ENCODE results near the gene SLC12A9.

DNA sequence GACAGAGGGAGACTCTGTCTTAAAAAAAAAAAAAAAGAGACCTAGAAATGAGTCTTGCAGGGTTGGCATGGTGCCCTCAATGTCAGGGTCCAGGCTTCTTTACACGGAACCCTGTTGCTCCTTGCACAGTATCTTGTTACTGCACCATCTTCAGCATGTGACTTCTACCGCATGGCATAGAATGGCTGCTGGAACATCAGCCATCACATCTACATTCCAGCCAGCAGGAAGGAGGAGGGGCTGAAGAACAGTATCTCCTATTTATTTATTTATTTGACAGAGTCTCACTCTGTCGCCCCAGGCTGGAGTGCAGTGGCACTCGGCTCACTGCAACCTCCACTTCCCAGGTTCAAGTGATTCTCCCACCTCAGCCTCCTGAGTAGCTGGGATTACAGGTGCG, 46.9 kb downstream of the SLC12A9 start:
- TF ChIP-seq EP300 (IDR thresholded peaks at IDR 0.05; ENCODE audit: borderline replicate concordance) (no peak), FOXM1 (IDR thresholded peaks at IDR 0.05; ENCODE audit: borderline replicate concordance, low read depth) (no peak), RAD21 (IDR thresholded peaks at IDR 0.05; ENCODE audit: low read depth) (no peak)
- TF ChIP-seq, protein P1, sequence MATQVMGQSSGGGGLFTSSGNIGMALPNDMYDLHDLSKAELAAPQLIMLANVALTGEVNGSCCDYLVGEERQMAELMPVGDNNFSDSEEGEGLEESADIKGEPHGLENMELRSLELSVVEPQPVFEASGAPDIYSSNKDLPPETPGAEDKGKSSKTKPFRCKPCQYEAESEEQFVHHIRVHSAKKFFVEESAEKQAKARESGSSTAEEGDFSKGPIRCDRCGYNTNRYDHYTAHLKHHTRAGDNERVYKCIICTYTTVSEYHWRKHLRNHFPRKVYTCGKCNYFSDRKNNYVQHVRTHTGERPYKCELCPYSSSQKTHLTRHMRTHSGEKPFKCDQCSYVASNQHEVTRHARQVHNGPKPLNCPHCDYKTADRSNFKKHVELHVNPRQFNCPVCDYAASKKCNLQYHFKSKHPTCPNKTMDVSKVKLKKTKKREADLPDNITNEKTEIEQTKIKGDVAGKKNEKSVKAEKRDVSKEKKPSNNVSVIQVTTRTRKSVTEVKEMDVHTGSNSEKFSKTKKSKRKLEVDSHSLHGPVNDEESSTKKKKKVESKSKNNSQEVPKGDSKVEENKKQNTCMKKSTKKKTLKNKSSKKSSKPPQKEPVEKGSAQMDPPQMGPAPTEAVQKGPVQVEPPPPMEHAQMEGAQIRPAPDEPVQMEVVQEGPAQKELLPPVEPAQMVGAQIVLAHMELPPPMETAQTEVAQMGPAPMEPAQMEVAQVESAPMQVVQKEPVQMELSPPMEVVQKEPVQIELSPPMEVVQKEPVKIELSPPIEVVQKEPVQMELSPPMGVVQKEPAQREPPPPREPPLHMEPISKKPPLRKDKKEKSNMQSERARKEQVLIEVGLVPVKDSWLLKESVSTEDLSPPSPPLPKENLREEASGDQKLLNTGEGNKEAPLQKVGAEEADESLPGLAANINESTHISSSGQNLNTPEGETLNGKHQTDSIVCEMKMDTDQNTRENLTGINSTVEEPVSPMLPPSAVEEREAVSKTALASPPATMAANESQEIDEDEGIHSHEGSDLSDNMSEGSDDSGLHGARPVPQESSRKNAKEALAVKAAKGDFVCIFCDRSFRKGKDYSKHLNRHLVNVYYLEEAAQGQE (IDR thresholded peaks at IDR 0.05; ENCODE audit: low read depth), result no peak
- TF ChIP-seq, protein P2, sequence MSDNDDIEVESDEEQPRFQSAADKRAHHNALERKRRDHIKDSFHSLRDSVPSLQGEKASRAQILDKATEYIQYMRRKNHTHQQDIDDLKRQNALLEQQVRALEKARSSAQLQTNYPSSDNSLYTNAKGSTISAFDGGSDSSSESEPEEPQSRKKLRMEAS (IDR thresholded peaks at IDR 0.05), result no peak
